ENCODE results near the gene NR5A1.

- no peak for TF ChIP-seq JUNB (IDR thresholded peaks at IDR 0.05; ENCODE audit: unreplicated experiment)
- no peak for TF ChIP-seq POLR2AphosphoS5 (IDR thresholded peaks at IDR 0.05; ENCODE audit: low read depth)
- no peak for TF ChIP-seq CTCF (conservative IDR thresholded peaks at IDR 0.05; ENCODE audit: low read depth in 2 of 2)
Observed at GRCh38 chr9:124455820-124456219, 51.4 kb downstream of the NR5A1 start.

All from GM23338 (cell line).